GM21423 (cell line): ENCODE measurements around the gene IL24.

Experiments used
- ATAC-seq: cut with Tn5 transposase; IDR thresholded peaks from one replicate; pipeline ENCODE4 v1.9.1; 2021; ENCODE audit warnings: mild to moderate bottlenecking, moderate library complexity; ENCODE audit not compliant: unreplicated experiment

The IL24 gene

GRCh38 chr1:206878456-206878855 lies 18.8 kb upstream of the IL24 start:
- no peak for ATAC-seq

GRCh38 chr1:206880314-206880713 lies 16.9 kb upstream of the IL24 start:
- ATAC-seq: no peak

GRCh38 chr1:206882555-206882954 lies 14.7 kb upstream of the IL24 start:
- ATAC-seq: no peak

GRCh38 chr1:206883160-206883559 lies 14.1 kb upstream of the IL24 start:
- ATAC-seq: no peak

DNA sequence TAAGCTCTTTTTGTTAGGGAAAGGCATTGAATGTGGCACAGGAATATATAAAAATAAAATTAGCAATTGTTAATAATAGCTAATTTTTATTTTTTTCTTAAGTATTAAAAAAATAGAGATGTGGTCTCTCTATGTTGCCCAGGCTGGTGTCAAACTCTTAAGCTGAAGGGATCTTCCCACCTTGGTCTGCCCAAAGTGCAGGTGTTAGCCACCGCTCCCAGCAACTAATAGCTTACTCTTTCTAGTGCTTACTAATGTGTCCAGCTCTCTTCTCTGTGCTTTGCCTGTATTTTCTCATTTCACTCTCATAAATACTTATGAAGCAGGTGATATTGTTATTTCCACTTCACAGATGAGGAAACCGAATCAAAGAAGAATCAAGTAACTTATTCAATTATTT lies 13.4 kb upstream of the IL24 start:
- no peak for ATAC-seq

GRCh38 chr1:206885341-206886060 lies 11.7 kb upstream of the IL24 start:
- no peak for ATAC-seq

DNA sequence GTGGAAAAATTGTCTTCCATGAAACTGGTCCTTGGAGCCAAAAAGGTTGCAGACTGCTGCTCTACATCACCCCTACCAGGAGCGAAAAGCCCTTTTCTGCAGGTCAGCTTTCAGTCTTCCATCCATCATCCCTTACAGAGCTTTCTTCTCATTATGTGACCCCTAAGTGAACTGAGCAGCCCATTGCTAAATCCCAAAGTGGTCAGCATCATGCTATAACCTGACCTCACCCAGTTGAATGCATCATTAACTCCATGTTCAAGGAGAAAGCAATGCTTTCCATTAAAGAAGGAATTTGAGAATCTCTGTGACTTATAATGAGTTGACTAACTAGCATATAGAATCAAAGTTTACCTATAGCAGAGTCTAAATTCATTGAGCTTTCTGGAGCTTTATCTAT lies 10.4 kb upstream of the IL24 start:
- no peak for ATAC-seq

- no peak for ATAC-seq
Measured at GRCh38 chr1:206887701-206888100, 9.5 kb upstream of the IL24 start.

DNA sequence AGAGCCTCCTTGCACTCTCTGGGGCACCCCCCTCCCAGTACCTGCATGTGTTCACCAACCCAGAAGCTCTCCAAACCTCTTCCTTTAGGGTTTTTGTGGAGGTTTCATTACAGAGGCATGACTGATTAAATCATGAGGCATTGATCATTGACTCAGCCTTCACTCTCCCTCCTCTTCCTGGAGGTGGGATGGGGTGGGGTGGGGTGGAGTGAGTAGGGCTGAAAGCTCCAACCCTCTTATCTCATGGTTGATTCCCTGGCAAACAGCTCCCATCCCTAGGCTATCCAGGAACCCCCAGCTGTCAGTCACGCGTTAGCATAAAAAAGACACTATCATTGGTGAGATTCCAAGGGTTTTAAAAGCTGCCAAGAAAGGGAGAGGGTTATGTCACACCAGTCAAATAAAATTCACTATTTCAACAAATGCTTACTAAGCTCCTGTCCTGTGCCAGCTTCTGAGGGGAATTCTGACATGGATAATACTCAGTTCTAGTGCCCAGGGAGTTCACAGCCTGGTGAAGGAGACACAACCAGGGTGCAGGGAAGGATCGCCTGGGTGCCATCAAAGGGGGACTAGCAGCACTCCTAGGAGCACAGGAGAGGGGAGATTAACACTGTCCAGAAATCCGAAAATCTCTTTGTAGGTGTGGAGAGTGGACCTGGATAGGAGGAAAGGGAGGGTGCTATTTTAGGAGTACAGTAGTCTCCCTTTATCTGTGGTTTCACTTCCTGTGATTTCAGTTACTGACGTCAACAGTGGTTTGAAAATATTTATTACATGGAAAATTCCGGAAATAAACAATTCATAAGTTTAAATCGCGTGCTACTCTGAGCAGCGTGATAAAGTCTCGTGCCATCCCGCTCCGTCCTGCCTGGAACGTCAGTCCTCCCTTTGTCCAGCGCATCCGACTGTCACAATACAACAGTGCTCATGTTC lies 6.8 kb upstream of the IL24 start:
- no peak for ATAC-seq

GRCh38 chr1:206891412-206891811 lies 5.8 kb upstream of the IL24 start:
- no peak for ATAC-seq

GRCh38 chr1:206892351-206892984 lies 4.8 kb upstream of the IL24 start:
- no peak for ATAC-seq

- no peak for ATAC-seq
Measured at GRCh38 chr1:206893380-206893779, 3.9 kb upstream of the IL24 start.

- no peak for ATAC-seq
Measured at GRCh38 chr1:206895325-206895724, 1.9 kb upstream of the IL24 start.

DNA sequence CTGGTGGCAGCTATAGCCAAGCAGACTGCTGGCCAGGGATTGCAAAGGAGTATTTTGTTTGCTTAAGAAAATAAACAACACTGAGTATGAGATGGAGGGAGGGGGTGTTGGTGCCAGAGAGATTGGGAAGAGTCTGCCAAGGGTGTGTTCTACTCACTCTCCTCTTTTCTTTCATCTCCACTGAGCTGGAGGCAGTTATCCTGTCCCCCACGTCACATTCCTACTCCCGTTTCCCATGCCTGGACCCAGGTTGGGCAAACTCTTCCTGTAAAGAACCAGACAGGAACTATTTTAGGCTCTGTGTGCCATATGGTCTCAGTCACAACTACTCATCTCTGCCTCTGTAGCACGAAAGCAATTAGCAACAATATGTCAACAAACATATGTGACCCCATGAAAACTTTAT lies 1.4 kb upstream of the IL24 start:
- ATAC-seq: no peak

- ATAC-seq: no peak
Measured at GRCh38 chr1:206896261-206896660, 982 bp upstream of the IL24 start.

GRCh38 chr1:206898089-206898914 lies 1.1 kb downstream of the IL24 start:
- ATAC-seq: no peak

- ATAC-seq: no peak
Measured at GRCh38 chr1:206898915-206899431, 1.7 kb downstream of the IL24 start.

DNA sequence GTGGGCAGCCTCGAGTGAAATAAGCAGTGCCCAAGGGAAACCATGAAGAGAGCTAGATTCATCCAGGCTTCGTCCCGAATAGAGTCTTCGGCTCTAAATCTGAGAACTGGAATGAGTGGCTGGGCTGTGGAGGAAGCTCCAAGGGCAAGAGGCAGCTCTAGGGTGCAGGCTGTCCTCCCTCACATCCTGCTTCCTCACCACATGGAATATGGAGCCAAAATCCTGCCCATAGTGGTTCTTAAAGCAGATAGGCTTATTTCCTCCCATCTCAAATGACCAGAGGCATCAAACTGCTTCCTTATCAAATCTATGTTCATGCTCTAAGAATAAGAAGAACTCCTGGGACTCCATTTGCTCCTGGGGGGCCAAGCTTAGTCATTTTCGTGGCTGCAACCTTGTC lies 2.5 kb downstream of the IL24 start:
- no peak for ATAC-seq

- ATAC-seq: no peak
Measured at GRCh38 chr1:206900149-206900548, 2.9 kb downstream of the IL24 start.

DNA sequence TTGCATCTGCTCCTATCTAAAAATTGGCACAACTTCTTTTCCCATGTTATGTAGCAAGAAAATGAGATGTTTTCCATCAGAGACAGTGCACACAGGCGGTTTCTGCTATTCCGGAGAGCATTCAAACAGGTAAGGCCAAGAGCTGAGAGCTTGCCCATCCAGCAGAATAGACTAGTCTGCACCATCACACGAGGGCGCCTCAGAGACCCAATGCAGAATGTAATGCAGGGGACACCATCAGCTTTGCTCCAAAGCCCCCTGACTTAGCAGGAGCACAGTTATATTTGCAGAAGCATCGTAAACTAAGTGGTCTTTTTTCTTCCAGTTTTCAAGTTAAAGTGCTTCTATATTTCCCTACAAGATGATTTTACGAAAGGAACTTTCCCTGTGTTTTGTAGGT lies 4.7 kb downstream of the IL24 start:
- no peak for ATAC-seq

DNA sequence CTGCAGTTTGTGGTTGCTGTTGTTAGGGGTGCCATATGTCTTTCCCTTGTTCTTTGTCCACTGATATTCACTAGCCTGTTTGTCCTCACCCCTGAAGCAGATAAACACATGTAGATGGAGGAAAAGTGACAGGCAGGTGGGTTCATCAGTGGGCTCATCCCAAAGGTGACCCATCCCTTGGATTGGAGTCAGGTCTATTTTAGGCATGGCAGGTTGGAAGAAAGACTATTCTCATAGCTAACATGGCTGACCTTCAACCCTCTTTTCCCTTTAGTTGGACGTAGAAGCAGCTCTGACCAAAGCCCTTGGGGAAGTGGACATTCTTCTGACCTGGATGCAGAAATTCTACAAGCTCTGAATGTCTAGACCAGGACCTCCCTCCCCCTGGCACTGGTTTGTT lies 5.5 kb downstream of the IL24 start:
- no peak for ATAC-seq
